ENCODE data around the gene EGFL7.

EGFL7 gene

DNA sequence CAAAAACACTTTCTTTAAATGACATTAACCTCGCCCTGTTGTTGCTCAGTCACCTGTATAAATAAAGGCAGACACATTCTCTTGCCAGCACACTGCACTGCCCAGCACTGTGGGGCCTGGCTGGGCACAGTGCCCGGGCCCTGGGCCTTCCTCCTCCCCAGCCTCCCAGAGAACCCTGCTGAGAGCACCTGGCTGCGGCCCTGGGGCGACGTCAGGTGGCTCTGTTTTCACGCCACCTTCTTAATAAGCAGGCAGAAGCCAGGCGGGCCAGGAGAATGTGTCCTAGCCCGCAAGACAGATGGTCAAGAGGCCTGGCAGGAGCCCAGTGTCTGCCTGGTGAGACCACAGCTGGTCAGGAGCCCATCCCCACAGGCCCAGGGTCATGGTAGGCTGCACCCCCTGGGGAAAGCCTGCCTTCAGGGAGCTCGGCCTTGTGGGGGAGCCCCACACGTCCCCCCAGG, 32.7 kb downstream of the EGFL7 start:
- H3K9me3 ChIP-seq (ENCODE audit: severe bottlenecking), result no peaks in the 10 kb centered on the region
- H3K36me3 ChIP-seq, result no peaks in the 10 kb centered on the region
- TF ChIP-seq, protein P1, sequence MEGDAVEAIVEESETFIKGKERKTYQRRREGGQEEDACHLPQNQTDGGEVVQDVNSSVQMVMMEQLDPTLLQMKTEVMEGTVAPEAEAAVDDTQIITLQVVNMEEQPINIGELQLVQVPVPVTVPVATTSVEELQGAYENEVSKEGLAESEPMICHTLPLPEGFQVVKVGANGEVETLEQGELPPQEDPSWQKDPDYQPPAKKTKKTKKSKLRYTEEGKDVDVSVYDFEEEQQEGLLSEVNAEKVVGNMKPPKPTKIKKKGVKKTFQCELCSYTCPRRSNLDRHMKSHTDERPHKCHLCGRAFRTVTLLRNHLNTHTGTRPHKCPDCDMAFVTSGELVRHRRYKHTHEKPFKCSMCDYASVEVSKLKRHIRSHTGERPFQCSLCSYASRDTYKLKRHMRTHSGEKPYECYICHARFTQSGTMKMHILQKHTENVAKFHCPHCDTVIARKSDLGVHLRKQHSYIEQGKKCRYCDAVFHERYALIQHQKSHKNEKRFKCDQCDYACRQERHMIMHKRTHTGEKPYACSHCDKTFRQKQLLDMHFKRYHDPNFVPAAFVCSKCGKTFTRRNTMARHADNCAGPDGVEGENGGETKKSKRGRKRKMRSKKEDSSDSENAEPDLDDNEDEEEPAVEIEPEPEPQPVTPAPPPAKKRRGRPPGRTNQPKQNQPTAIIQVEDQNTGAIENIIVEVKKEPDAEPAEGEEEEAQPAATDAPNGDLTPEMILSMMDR (IDR thresholded peaks at IDR 0.05; ENCODE audit: low read depth, low read length), result no peak
- peak overlapping the region; percentile 99 for H3K27ac ChIP-seq
- DNase-seq, result peak; percentile 87
- H3K4me3 ChIP-seq (ENCODE audit: low read depth, low read length), result peak overlapping the region; percentile 20
- no peaks in the 10 kb centered on the region for H3K27me3 ChIP-seq (ENCODE audit: insufficient read depth, low read depth, severe bottlenecking)

DNA sequence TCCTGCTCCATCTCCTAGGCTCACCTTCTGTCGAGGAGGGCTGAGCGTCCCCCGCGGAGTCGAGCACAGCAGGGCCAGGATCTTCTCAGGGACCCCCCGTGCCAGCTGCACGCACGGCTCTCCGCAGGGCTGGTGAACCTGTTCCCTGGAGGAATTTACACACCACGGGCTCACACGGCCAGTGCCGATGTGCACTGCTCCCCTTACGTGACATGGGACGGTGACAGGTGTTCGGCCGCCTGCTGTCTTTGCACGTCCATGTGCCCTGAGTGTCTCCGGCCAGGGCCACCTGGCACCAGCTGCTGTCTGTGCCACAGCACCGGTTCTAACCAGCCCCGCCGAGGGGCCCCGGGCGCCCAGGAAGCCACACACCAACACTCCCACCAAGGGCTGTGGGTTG, 33.2 kb downstream of the EGFL7 start:
- Histone ChIP-seq H3K27ac (peak overlapping the region; percentile 99), H3K36me3 (no peaks in the 10 kb centered on the region), H3K4me3 (ENCODE audit: low read depth, low read length) (peak overlapping the region; percentile 20), H3K9me3 (ENCODE audit: severe bottlenecking) (no peaks in the 10 kb centered on the region), H3K27me3 (ENCODE audit: insufficient read depth, low read depth, severe bottlenecking) (no peaks in the 10 kb centered on the region)
- TF ChIP-seq, protein P1 (IDR thresholded peaks at IDR 0.05; ENCODE audit: low read depth, low read length), result no peak
- DNase-seq, result peak; percentile 83

DNA sequence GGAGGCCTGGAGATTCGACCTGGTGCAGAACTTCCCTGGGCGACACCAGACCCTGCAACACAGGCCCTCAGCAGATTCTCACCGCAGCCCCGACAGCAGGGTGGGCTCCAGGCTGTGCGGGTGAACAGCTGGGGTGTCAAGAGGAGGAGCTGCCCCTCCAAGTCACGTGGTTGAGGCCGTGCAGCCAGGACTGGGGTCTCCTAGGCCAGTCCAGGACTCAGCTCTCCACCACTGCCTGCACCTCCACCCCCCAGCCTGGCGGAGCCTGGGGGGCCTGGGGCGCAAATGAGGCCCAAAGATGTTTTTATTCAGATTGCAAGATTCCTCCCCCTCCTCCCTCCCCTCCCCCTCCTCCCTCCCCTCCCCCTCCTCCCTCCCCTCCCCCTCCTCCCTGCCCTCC, 33.8 kb downstream of the EGFL7 start:
- Histone ChIP-seq H3K9me3 (ENCODE audit: severe bottlenecking) (no peaks in the 10 kb centered on the region), H3K36me3 (no peaks in the 10 kb centered on the region), H3K4me3 (ENCODE audit: low read depth, low read length) (peak overlapping the region; percentile 20), H3K27ac (peak overlapping the region; percentile 99), H3K27me3 (ENCODE audit: insufficient read depth, low read depth, severe bottlenecking) (no peaks in the 10 kb centered on the region)
- TF ChIP-seq, protein P1 (IDR thresholded peaks at IDR 0.05; ENCODE audit: low read depth, low read length), result no peak
- DNase-seq, result peak; percentile 62

- TF ChIP-seq, protein P1 (IDR thresholded peaks at IDR 0.05; ENCODE audit: low read depth, low read length), result no peak
- no peak for DNase-seq
- Histone ChIP-seq H3K27ac (peak overlapping the region; percentile 92), H3K27me3 (ENCODE audit: insufficient read depth, low read depth, severe bottlenecking) (no peaks in the 10 kb centered on the region), H3K4me3 (ENCODE audit: low read depth, low read length) (no peak overlapping the region; the same call in 1 of the 2 replicates), H3K36me3 (no peaks in the 10 kb centered on the region), H3K9me3 (ENCODE audit: severe bottlenecking) (no peaks in the 10 kb centered on the region)
Measured at GRCh38 chr9:136697146-136697820, 34.6 kb downstream of the EGFL7 start.

- H3K27me3 ChIP-seq (ENCODE audit: insufficient read depth, low read depth, severe bottlenecking), result no peaks in the 10 kb centered on the region
- no peaks in the 10 kb centered on the region for H3K36me3 ChIP-seq
- peak overlapping the region; percentile 92 for H3K27ac ChIP-seq
- no peak overlapping the region for H3K4me3 ChIP-seq (ENCODE audit: low read depth, low read length)
- H3K9me3 ChIP-seq (ENCODE audit: severe bottlenecking), result no peaks in the 10 kb centered on the region
- DNase-seq, result no peak
- TF ChIP-seq, protein P1 (IDR thresholded peaks at IDR 0.05; ENCODE audit: low read depth, low read length), result no peak
Measured at GRCh38 chr9:136697821-136698526, 35.3 kb downstream of the EGFL7 start.
